ENCODE data around the gene SEZ6. TPM values are rescaled to one million over a fixed set of nuclear protein-coding genes. Genes with fewer than 3 reads are reported as not detected.
A peak's percentile ranks its signal among the peaks of the same experiment; 100 is the strongest.

The SEZ6 gene
- total RNA-seq, 1 donor from 2014 or later: 1.5 TPM

DNA sequence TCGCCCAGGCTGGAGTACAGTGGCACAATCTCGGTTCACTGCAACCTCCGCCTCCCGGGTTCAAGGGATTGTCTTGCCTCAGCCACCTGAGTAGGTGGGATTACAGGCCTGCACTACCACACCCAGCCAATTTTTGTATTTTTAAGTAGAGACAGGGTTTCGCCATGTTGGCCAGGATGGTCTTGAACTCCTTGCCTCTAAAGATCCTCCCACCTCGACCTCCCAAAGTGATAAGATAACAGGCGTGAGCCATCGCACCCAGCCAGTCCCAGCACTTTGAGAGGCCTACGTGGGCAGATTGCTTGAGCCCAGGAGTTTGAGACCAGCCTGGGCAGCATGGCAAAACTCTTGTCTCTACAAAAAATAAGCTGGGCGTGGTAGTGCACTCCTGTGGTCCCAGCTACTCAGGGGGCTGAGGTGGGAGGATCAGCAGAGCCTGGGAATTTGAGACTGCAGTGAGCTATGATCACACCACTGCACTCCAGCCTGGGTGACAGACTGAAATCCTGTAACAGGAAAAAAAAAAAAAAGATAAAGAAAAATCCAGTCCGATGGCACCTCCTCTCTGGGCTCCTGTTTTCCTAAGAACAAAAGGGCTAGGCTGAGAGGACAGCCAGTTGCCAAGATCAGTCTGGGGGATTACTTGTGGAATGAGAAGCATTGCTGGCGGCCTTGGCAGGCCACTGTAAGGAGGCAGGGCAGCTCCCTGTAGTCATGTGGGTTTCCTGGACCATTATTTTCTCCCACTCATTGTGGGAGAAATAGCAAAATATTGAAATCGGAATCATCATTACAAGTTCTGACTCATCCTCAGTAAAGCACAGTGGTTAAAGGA lies 34.1 kb upstream of the SEZ6 start:
- no peaks in the 10 kb centered on the region for H3K79me2 ChIP-seq (ENCODE audit: low read depth)
- no peaks in the 10 kb centered on the region for H4K20me1 ChIP-seq (ENCODE audit: low read depth)
- H3K4me3 ChIP-seq: no peak overlapping the region
- peaks cover 59% of the 10 kb centered on the region for H3K4me1 ChIP-seq
- H3K9me3 ChIP-seq (ENCODE audit: low read depth): no peaks in the 10 kb centered on the region
- no peak overlapping the region for H2AFZ ChIP-seq (replicated peaks)
- H3K4me3 Mint-ChIP-seq: no peak overlapping the region
- peaks cover 78% of the 10 kb centered on the region for H3F3A ChIP-seq (ENCODE audit: low read depth)
- H3K27ac ChIP-seq: no peak overlapping the region
- no peak overlapping the region for H3K9ac ChIP-seq
- no peaks in the 10 kb centered on the region for H3K27me3 ChIP-seq
- TF ChIP-seq EZH2phosphoT487 (IDR thresholded peaks at IDR 0.05) (no peak), EZH2 (IDR thresholded peaks at IDR 0.05) (no peak)
- TF ChIP-seq, protein P1, sequence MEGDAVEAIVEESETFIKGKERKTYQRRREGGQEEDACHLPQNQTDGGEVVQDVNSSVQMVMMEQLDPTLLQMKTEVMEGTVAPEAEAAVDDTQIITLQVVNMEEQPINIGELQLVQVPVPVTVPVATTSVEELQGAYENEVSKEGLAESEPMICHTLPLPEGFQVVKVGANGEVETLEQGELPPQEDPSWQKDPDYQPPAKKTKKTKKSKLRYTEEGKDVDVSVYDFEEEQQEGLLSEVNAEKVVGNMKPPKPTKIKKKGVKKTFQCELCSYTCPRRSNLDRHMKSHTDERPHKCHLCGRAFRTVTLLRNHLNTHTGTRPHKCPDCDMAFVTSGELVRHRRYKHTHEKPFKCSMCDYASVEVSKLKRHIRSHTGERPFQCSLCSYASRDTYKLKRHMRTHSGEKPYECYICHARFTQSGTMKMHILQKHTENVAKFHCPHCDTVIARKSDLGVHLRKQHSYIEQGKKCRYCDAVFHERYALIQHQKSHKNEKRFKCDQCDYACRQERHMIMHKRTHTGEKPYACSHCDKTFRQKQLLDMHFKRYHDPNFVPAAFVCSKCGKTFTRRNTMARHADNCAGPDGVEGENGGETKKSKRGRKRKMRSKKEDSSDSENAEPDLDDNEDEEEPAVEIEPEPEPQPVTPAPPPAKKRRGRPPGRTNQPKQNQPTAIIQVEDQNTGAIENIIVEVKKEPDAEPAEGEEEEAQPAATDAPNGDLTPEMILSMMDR (IDR thresholded peaks at IDR 0.05): no peak
- H3K36me3 ChIP-seq: no peaks in the 10 kb centered on the region
- peak overlapping the region; percentile 10 for H3K27ac Mint-ChIP-seq
- H3K36me3 Mint-ChIP-seq: peaks cover 3% of the 10 kb centered on the region
- H3K27me3 Mint-ChIP-seq (ENCODE audit: insufficient read depth, low read depth): peaks cover 32% of the 10 kb centered on the region
- H3K9me3 Mint-ChIP-seq: peaks cover 11% of the 10 kb centered on the region
- peaks cover 49% of the 10 kb centered on the region for H3K4me1 Mint-ChIP-seq
- peak overlapping the region; percentile 34 for H3K4me2 ChIP-seq
- DNase-seq (ENCODE audit: low spot score): peak; percentile 70

DNA sequence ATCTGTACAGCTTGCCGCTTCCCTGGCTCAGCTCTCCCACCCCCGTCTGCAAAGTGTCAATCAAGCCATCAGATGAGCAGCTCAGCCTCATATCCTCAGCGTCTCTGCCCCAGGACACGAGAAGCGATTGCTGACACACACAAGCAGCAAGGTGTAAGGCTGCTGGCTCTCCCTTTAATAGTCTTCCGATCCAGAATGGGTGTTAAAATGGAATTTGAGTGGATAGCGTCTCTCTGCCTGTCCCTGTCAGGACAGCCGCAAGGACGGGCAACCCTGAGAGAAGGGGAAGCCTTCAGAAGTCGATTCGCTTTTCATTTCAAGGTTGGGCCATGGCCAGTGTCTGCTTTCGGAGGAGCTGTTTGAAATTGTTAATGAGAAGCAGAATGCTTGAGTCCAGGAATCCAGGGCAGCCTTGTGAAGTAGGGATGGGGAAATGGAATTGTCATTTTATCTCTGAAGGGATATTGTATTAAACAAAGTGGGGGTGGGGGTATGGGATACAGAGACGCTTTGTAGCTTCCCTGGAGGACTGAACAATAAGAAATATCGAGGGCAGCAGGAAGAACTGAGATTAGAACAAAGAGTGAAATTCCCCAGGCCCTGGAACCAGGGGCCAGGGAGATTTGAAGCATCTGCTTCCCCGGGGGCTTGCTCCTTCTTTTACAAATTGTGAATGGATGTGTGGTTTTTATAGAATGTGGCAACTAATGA lies 32.4 kb upstream of the SEZ6 start:
- peaks cover 34% of the 10 kb centered on the region for H3K4me1 Mint-ChIP-seq
- Histone ChIP-seq H3K4me3 (no peak overlapping the region), H3F3A (ENCODE audit: low read depth) (peaks cover 79% of the 10 kb centered on the region), H3K36me3 (no peaks in the 10 kb centered on the region), H2AFZ (replicated peaks) (no peak overlapping the region), H3K9me3 (ENCODE audit: low read depth) (peaks cover 10% of the 10 kb centered on the region), H3K27me3 (no peaks in the 10 kb centered on the region), H3K4me2 (peak overlapping the region; percentile 67), H4K20me1 (ENCODE audit: low read depth) (no peaks in the 10 kb centered on the region), H3K79me2 (ENCODE audit: low read depth) (no peaks in the 10 kb centered on the region), H3K4me1 (peaks cover 54% of the 10 kb centered on the region), H3K27ac (no peak overlapping the region), H3K9ac (no peak overlapping the region)
- peaks cover 24% of the 10 kb centered on the region for H3K9me3 Mint-ChIP-seq
- peaks cover 25% of the 10 kb centered on the region for H3K27me3 Mint-ChIP-seq (ENCODE audit: insufficient read depth, low read depth)
- H3K27ac Mint-ChIP-seq: no peak overlapping the region
- no peak overlapping the region for H3K4me3 Mint-ChIP-seq
- peaks cover 8% of the 10 kb centered on the region for H3K36me3 Mint-ChIP-seq
- TF ChIP-seq, protein P1 (IDR thresholded peaks at IDR 0.05): no peak
- peak; percentile 47 for DNase-seq (ENCODE audit: low spot score)

DNA sequence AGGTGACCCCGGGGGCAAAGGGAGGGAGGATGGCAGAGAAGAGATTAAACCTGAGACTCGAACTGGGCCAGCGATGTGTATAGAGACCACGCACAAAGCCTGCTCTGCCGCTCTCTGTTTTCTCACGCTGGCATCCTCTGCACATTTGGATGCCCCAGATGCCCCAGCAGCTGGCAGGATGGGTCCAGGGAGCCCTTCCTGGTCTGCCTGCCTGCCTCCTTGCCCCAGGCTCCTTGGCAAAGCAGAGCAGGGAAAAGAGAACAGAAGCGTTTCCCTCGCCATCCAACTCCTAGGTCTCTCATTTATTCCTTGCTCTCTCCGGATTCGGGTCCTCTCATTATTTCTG lies 31.9 kb upstream of the SEZ6 start:
- peaks cover 55% of the 10 kb centered on the region for H3K4me1 ChIP-seq
- TF ChIP-seq, protein P1 (IDR thresholded peaks at IDR 0.05): no peak
- TF ChIP-seq EZH2 (IDR thresholded peaks at IDR 0.05): no peak
- TF ChIP-seq EZH2phosphoT487 (IDR thresholded peaks at IDR 0.05): no peak

More for the DNA sequence above, 31.9 kb upstream of the SEZ6 start:
- Mint-ChIP-seq H3K27me3 (ENCODE audit: insufficient read depth, low read depth) (peaks cover 29% of the 10 kb centered on the region), H3K36me3 (peaks cover 8% of the 10 kb centered on the region), H3K4me3 (no peak overlapping the region), H3K9me3 (peaks cover 26% of the 10 kb centered on the region), H3K27ac (no peak overlapping the region), H3K4me1 (peaks cover 34% of the 10 kb centered on the region)
- Histone ChIP-seq H3K27ac (no peak overlapping the region), H2AFZ (replicated peaks) (no peak overlapping the region), H3K36me3 (no peaks in the 10 kb centered on the region), H3K4me2 (peak overlapping the region; percentile 67), H3K79me2 (ENCODE audit: low read depth) (no peaks in the 10 kb centered on the region), H3K9me3 (ENCODE audit: low read depth) (peaks cover 10% of the 10 kb centered on the region), H3K27me3 (no peaks in the 10 kb centered on the region), H3K9ac (no peak overlapping the region), H4K20me1 (ENCODE audit: low read depth) (no peaks in the 10 kb centered on the region), H3K4me3 (no peak overlapping the region), H3F3A (ENCODE audit: low read depth) (peaks cover 79% of the 10 kb centered on the region)
- DNase-seq (ENCODE audit: low spot score): no peak

All from neural progenitor cell (in vitro differentiated cells).